Cerebellar cortex (tissue), 1 donor: ENCODE measurements around the gene EEF1A2.

ENCODE experiments used
- DNase-seq: peaks from one replicate; pipeline ENCODE4 v3.0.0-alpha.2; 2015; ENCODE audit warnings: low spot score

The EEF1A2 gene

GRCh38 chr20:63452821-63453523, 45.9 kb downstream of the EEF1A2 start:
- peak; percentile 22 for DNase-seq

DNA sequence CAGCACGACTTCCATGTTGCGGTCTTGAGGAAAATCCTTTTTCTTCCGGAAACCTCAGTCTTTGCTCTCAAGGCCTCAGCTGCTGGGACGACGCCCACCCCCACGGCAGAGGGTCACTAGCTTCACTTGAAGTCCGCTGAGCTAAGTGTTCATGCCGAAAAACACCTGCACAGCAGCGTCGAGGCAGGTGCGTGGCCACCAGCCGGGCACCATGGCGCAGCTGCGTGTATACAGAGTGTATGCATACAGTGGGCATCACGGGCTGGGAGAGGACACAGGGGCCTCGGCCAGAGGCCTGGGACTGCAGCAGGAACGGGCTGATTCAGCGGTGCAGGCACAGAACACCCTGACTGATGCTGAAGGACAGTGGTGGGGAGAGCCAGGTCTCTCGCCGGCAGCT, 46.5 kb downstream of the EEF1A2 start:
- DNase-seq, result no peak

GRCh38 chr20:63451821-63452220, 47.1 kb downstream of the EEF1A2 start:
- DNase-seq, result no peak

GRCh38 chr20:63449796-63450730, 48.8 kb downstream of the EEF1A2 start:
- DNase-seq, result no peak

DNA sequence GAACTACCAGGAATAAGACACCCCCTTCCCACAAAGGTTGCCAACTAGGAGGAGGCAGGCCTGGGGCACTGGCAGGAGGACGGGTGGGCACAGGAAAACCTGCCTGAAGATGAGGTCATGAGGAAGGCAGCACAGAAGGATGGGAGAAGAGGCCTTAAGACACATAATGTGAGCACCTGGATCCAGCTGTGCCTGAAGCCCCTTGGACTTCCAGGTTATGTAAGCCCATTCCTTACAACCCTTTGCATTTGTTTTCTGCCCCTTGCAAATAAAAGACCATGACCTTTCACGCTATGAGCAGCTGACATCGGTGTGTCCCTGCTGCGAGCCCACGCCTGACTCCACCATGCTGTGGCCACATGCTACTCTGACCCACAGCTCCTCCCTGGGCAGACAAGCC, 49.9 kb downstream of the EEF1A2 start:
- DNase-seq, result no peak

GRCh38 chr20:63448031-63448430, 50.9 kb downstream of the EEF1A2 start:
- peak; percentile 63 for DNase-seq

DNA sequence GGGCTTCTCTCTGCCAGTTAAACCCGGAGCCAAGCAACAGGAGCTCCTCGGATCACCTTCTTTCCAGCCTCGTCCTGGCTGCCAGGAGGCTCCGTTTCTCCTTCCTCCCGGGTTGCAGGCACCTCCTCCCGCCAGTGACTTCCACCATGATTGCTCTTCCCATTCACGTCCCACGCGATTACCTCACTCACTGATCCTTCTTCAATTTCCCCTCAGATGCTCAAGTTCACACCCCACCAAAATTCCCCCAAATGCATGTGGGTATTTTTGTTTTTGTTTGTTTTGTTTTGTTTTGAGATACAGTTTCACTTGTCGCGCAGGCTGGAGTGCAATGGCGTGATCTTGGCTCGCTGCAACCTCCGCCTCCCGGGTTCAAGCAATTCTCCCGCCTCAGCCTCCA, 51.6 kb downstream of the EEF1A2 start:
- DNase-seq, result no peak

DNA sequence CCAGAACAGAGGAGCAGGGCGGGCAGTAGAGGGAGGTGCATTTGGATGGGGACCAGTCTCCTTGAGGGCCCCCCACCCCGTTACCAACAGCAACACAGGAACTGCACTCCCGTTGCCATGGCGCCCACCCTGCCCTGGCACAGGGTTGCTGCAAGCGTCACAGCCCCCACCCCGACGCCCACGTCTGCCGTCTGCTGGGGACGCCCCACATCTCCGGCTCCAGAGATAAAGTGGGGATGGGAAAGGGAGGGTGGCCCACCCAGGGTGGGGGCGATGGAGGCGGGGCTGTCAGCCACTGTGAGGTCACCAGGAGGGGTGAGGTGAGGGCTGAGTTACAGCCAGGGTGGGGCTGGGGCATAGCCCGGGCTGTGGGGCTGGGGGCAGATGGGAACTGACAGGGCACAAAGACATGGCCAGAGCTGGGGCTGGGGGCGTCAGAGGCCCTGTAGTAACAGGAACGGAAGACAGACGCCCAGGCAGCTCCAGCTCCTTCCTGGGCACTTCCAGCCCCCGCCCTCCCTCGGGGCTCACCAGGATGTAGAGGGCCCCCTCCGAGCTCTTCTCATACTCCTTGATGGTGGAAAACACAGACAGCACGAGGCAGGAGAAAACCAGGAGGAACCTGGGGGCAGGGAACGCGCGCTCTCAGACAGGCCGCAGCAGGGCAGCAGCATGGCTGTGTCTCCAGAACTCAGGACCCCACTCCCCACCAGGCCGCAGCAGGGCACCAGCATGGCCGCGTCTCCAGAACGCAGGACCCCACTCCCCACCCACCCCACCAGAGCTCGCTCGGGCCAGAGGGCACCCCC, 52.5 kb downstream of the EEF1A2 start:
- no peak for DNase-seq

DNA sequence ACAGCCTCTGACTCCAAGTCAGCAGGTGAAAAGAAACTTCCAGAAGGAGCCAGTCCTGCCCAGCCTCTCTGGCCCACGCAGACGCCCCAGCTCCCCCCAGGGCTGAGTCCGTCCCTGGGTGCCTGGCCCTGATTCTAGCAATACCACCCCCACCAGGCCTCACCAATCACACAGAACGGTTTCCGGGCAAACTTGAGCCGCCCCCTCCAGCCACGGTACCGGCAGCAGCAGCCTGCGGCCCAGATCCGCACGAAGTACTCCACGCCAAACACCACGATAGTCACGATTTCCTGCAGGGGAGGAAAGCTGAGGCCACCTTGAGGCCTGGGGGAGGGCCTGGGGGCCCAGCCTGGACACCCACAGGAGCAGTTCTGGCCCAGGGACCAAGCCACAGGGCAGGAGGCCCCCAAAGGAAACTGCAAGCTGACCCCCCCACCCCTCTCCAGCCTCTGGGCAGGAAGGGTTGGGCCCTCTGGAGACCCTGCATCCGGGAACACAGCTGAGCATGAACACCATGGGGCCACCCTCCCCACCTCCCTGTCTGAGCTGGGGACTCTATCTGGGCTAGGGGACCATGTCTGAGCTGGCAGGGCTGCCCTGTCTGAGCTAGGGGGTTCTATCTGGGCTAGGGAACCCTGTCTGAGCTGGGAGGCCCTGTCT, 53.7 kb downstream of the EEF1A2 start:
- DNase-seq, result no peak

DNA sequence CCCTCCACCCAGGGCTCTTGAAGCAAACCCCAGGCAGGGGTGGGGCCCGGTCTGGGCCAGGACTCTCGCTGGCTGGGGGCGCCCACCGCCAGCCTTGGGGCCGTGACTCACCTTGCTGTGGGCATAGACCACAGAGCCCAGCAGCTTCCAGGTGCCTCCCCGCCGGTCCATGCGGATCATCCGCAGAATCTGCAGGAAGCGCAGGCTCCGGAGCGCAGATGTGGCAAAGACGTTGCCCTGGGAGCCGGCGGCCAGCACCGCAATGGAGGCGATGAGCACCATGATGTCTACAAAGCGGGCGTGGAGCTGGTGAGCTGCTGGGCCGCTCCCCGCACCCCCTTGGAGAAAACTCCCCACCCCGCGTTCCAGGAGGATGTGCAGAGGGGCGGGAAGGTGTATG, 54.3 kb downstream of the EEF1A2 start:
- DNase-seq, result no peak

- DNase-seq, result no peak
Measured at GRCh38 chr20:63443606-63444395, 55.1 kb downstream of the EEF1A2 start.

DNA sequence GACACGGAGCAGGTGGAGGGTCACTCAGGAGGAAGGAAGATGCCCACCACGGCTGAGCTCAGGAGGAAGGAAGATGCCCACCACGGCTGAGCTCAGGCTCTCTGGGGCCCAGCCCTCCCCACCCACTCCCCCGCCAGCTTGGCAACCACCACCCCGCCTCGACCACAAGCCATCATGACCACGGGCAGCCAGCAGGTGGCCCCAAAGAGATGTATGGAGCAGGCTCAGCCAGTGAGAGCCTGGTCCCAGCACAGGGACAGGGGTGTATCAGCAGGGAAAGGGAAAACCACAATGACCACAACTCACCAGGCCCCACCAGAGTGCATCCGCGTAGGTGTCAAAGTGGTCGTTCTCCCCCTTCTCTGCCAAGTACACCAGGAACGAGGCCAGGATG, 56.8 kb downstream of the EEF1A2 start:
- peak; percentile 78 for DNase-seq

DNA sequence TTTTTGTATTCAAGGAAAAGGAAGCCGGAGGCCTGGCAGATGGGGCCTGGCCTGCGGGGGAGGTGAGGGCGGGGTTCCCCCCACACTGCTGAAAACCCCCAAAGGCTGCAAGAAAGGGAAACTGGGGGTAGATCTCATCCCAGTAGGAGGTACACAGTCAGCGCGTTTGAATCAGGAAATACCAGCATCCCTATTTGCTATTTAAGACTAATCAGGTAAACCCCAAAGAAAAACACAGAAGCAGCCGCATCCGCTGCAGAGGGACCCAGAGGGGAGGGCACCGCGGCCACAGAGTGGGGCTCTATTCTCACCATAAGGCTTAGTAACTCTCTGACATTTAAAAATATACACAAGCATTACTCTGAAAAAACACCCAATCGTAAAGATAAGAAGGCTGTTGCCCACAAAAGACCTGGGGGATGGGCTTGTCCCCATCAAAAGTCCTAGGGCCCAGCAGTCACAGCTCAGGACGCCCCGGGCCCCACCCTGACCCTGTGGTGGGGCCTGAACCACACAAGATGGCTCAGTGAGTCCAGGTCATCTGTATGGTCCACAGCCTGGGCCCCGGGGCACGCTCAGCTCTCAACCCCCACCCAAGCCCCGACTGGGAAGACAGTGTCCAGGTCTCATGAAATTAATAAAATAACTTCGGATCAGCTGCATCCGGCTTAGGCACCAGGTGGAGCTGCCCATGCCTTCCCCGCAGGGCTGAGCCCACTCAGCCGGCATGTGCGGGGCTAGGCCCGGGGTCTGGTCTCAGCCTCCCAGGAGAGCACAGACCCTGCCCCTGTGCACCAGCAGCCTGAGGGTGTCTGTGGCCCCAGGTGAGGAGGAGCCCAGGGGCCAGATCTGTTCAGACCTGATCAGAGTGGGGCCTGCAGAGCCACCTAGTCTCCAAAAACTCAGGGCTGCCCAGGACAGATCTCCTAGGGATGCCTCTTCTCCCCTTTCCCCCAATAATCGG, 57.5 kb downstream of the EEF1A2 start:
- no peak for DNase-seq

DNA sequence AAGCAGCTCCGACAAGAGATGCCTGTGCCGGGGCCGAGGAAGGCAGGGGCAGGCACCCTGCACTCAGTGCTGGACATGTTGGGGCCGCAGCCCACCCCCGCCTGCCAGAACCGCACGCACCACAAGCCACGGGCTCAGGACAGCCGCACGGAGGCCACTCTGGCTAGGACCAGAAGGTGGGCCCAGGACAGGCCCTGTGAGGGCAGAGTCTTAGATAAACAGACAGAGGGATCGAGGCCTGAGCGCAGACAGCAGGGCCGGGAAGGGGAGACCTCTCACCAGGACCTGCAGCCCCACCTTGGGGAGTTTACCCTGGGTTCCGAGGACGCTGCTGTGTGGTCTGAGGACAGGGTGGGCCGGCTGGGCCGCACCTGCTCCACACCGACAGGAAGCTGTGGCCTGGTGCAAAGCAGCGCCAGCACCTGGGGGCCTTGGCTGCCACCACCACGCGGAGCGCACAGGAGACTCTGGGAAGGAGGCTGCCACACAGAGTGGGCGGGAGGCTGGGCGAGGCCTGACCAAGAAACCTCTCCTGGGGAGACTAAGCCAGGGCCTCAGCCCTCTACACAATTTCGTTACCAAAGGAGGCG, 58.4 kb downstream of the EEF1A2 start:
- DNase-seq, result no peak

DNA sequence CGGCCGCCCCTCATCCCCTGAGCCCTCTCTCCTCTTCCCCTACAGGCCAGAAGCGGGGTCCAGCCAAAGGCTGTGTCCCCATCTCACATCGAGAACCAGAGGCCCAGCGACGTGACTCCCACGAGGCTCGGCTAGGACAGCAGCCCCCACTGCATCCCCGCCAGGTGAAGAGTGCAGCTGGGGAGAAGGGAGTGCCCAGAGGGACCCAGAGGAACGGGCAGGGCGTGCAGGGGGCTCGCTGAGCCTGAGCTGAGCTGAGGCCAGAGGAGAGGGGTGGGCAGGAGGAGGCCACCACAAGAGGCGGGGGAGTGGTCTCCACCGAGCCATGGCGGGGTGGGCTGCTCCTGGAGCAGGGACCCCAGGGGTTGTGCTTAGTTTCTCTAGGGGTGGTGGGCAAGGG, 59.0 kb downstream of the EEF1A2 start:
- no peak for DNase-seq

GRCh38 chr20:63438121-63438520, 60.8 kb downstream of the EEF1A2 start:
- DNase-seq, result no peak
